IgD-negative memory B cell (primary cell): ENCODE results near the gene MSRB3. TPM values are rescaled to one million over a fixed set of nuclear protein-coding genes. Genes with fewer than 3 reads are reported as not detected.

Experiments used
- H3K27ac Mint-ChIP-seq, 3 donors: one replicate each; pipeline ENCODE4 v1.8.0; 2020 to 2022; ENCODE audit warnings: mild to moderate bottlenecking in 3 of 3, mixed read lengths in 3 of 3, moderate library complexity in 1 of 3
- H3K27me3 Mint-ChIP-seq: one replicate; pipeline ENCODE4 v1.8.0; 2021; ENCODE audit warnings: mixed read lengths
- H3K36me3 Mint-ChIP-seq: one replicate; pipeline ENCODE4 v1.8.0; 2020; ENCODE audit warnings: mild to moderate bottlenecking, mixed read lengths
- H3K4me1 Mint-ChIP-seq, 3 donors: one replicate each; pipeline ENCODE4 v1.8.0; 2020 to 2022; ENCODE audit warnings: mixed read lengths in 3 of 3, mild to moderate bottlenecking in 1 of 3
- H3K4me3 Mint-ChIP-seq, 4 donors: one replicate each; pipeline ENCODE4 v1.8.0; 2020 to 2022; ENCODE audit warnings: mild to moderate bottlenecking in 4 of 4, mixed read lengths in 4 of 4, moderate library complexity in 3 of 4
- H3K9me3 Mint-ChIP-seq, 3 donors: one replicate each; pipeline ENCODE4 v1.8.0; 2020 to 2021; ENCODE audit warnings: mixed read lengths in 3 of 3, mild to moderate bottlenecking in 1 of 3
- polyA plus RNA-seq: library from polyadenylated mRNA; unstranded; fragments of 300-500 nt; fragmentation: Illumina TruSeq; gene quantifications from one replicate; pipeline ENCODE4 v1.2.3, GENCODE V29; 2021

MSRB3 gene
- polyA plus RNA-seq, 1 donor from 2014 or later, result not detected

- no peaks in the 10 kb centered on the region for H3K36me3 Mint-ChIP-seq
- H3K9me3 Mint-ChIP-seq, result peaks cover 0 to 2% (median 0%) of the 10 kb centered on the region in 3 donors
- no peaks in the 10 kb centered on the region for H3K4me1 Mint-ChIP-seq
- peaks cover 15% of the 10 kb centered on the region for H3K27me3 Mint-ChIP-seq
- no peak overlapping the region for H3K4me3 Mint-ChIP-seq
- H3K27ac Mint-ChIP-seq, result peak overlapping the region in 1 of 3 donors; percentile 53
These were observed 49.0 kb downstream of the MSRB3 start for GRCh38 chr12:65327207-65328076.

GRCh38 chr12:65329721-65330120 lies 51.2 kb downstream of the MSRB3 start:
- peaks cover 0 to 2% (median 0%) of the 10 kb centered on the region in 3 donors for H3K9me3 Mint-ChIP-seq

GRCh38 chr12:65330331-65330730 lies 51.8 kb downstream of the MSRB3 start:
- Mint-ChIP-seq H3K27ac (no peak overlapping the region), H3K27me3 (peaks cover 13% of the 10 kb centered on the region), H3K9me3 (peaks cover 0 to 2% (median 0%) of the 10 kb centered on the region in 3 donors), H3K4me1 (no peaks in the 10 kb centered on the region), H3K36me3 (no peaks in the 10 kb centered on the region), H3K4me3 (no peak overlapping the region)

More at GRCh38 chr12:65329721-65330120, 51.2 kb downstream of the MSRB3 start:
- H3K27me3 Mint-ChIP-seq, result peaks cover 15% of the 10 kb centered on the region
- no peak overlapping the region for H3K4me3 Mint-ChIP-seq
- H3K27ac Mint-ChIP-seq, result no peak overlapping the region
- H3K36me3 Mint-ChIP-seq, result no peaks in the 10 kb centered on the region
- no peaks in the 10 kb centered on the region for H3K4me1 Mint-ChIP-seq

GRCh38 chr12:65331456-65331855 lies 53.0 kb downstream of the MSRB3 start:
- Mint-ChIP-seq H3K4me3 (no peak overlapping the region), H3K36me3 (no peaks in the 10 kb centered on the region), H3K4me1 (no peaks in the 10 kb centered on the region), H3K9me3 (peaks cover 0 to 2% (median 0%) of the 10 kb centered on the region in 3 donors), H3K27me3 (peaks cover 13% of the 10 kb centered on the region), H3K27ac (no peak overlapping the region)

- no peak overlapping the region for H3K27ac Mint-ChIP-seq
- peaks cover 0 to 2% (median 0%) of the 10 kb centered on the region in 3 donors for H3K9me3 Mint-ChIP-seq
- no peak overlapping the region for H3K4me3 Mint-ChIP-seq
- no peaks in the 10 kb centered on the region for H3K36me3 Mint-ChIP-seq
- peaks cover 8% of the 10 kb centered on the region for H3K27me3 Mint-ChIP-seq
- no peaks in the 10 kb centered on the region for H3K4me1 Mint-ChIP-seq
These were observed 55.2 kb downstream of the MSRB3 start for GRCh38 chr12:65333649-65334048.

GRCh38 chr12:65334521-65334920 lies 56.0 kb downstream of the MSRB3 start:
- Mint-ChIP-seq H3K4me3 (no peak overlapping the region), H3K27ac (no peak overlapping the region), H3K9me3 (peaks cover 0 to 3% (median 2%) of the 10 kb centered on the region in 3 donors)

GRCh38 chr12:65335021-65335714 lies 56.7 kb downstream of the MSRB3 start:
- Mint-ChIP-seq H3K36me3 (no peaks in the 10 kb centered on the region), H3K27me3 (peaks cover 4% of the 10 kb centered on the region), H3K9me3 (peaks cover 0 to 3% (median 2%) of the 10 kb centered on the region in 3 donors), H3K4me3 (peak overlapping the region in 1 of 4 donors; percentile 23), H3K4me1 (no peaks in the 10 kb centered on the region), H3K27ac (no peak overlapping the region)

More at GRCh38 chr12:65334521-65334920, 56.0 kb downstream of the MSRB3 start:
- Mint-ChIP-seq H3K4me1 (no peaks in the 10 kb centered on the region), H3K27me3 (peaks cover 5% of the 10 kb centered on the region), H3K36me3 (no peaks in the 10 kb centered on the region)

GRCh38 chr12:65335981-65336380 lies 57.5 kb downstream of the MSRB3 start:
- H3K4me3 Mint-ChIP-seq, result no peak overlapping the region
- peaks cover 0 to 3% (median 2%) of the 10 kb centered on the region in 3 donors for H3K9me3 Mint-ChIP-seq
- H3K27ac Mint-ChIP-seq, result no peak overlapping the region
- no peaks in the 10 kb centered on the region for H3K4me1 Mint-ChIP-seq
- H3K36me3 Mint-ChIP-seq, result no peaks in the 10 kb centered on the region
- peaks cover 1% of the 10 kb centered on the region for H3K27me3 Mint-ChIP-seq

GRCh38 chr12:65339161-65339560 lies 60.7 kb downstream of the MSRB3 start:
- Mint-ChIP-seq H3K9me3 (peaks cover 0 to 3% (median 0%) of the 10 kb centered on the region in 3 donors), H3K4me1 (no peaks in the 10 kb centered on the region), H3K27ac (no peak overlapping the region), H3K36me3 (no peaks in the 10 kb centered on the region), H3K4me3 (no peak overlapping the region), H3K27me3 (no peaks in the 10 kb centered on the region)

GRCh38 chr12:65343230-65343629 lies 64.7 kb downstream of the MSRB3 start:
- no peak overlapping the region for H3K27ac Mint-ChIP-seq
- no peaks in the 10 kb centered on the region for H3K4me1 Mint-ChIP-seq
- no peaks in the 10 kb centered on the region for H3K36me3 Mint-ChIP-seq
- H3K4me3 Mint-ChIP-seq, result no peak overlapping the region
- H3K9me3 Mint-ChIP-seq, result peaks cover 0 to 10% (median 0%) of the 10 kb centered on the region in 3 donors
- H3K27me3 Mint-ChIP-seq, result no peaks in the 10 kb centered on the region

GRCh38 chr12:65343801-65344200 lies 65.3 kb downstream of the MSRB3 start:
- H3K4me3 Mint-ChIP-seq, result no peak overlapping the region
- H3K36me3 Mint-ChIP-seq, result no peaks in the 10 kb centered on the region
- H3K27ac Mint-ChIP-seq, result no peak overlapping the region
- peaks cover 0 to 10% (median 0%) of the 10 kb centered on the region in 3 donors for H3K9me3 Mint-ChIP-seq
- H3K4me1 Mint-ChIP-seq, result no peaks in the 10 kb centered on the region
- H3K27me3 Mint-ChIP-seq, result no peaks in the 10 kb centered on the region

GRCh38 chr12:65355461-65355860 lies 77.0 kb downstream of the MSRB3 start:
- no peaks in the 10 kb centered on the region for H3K9me3 Mint-ChIP-seq
- H3K4me3 Mint-ChIP-seq, result no peak overlapping the region
- no peaks in the 10 kb centered on the region for H3K4me1 Mint-ChIP-seq
- H3K27me3 Mint-ChIP-seq, result peaks cover 3% of the 10 kb centered on the region
- H3K27ac Mint-ChIP-seq, result no peak overlapping the region
- no peaks in the 10 kb centered on the region for H3K36me3 Mint-ChIP-seq

GRCh38 chr12:65362234-65363031 lies 84.0 kb downstream of the MSRB3 start:
- H3K4me3 Mint-ChIP-seq, result no peak overlapping the region
- no peaks in the 10 kb centered on the region for H3K36me3 Mint-ChIP-seq
- H3K4me1 Mint-ChIP-seq, result no peaks in the 10 kb centered on the region
- no peaks in the 10 kb centered on the region for H3K9me3 Mint-ChIP-seq
- H3K27me3 Mint-ChIP-seq, result peaks cover 5% of the 10 kb centered on the region
- no peak overlapping the region for H3K27ac Mint-ChIP-seq

GRCh38 chr12:65364046-65364445 lies 85.6 kb downstream of the MSRB3 start:
- H3K4me3 Mint-ChIP-seq, result no peak overlapping the region
- peaks cover 3% of the 10 kb centered on the region for H3K27me3 Mint-ChIP-seq
- no peaks in the 10 kb centered on the region for H3K36me3 Mint-ChIP-seq
- no peaks in the 10 kb centered on the region for H3K9me3 Mint-ChIP-seq
- no peaks in the 10 kb centered on the region for H3K4me1 Mint-ChIP-seq
- no peak overlapping the region for H3K27ac Mint-ChIP-seq

- Mint-ChIP-seq H3K27me3 (peaks cover 1% of the 10 kb centered on the region), H3K36me3 (no peaks in the 10 kb centered on the region), H3K4me3 (no peak overlapping the region), H3K27ac (no peak overlapping the region), H3K4me1 (no peaks in the 10 kb centered on the region), H3K9me3 (no peaks in the 10 kb centered on the region)
These were observed 88.9 kb downstream of the MSRB3 start for GRCh38 chr12:65367396-65367795.
